ENCODE results near the gene IL4R.
"Not testable (repeated sequence)": the region's sequence is repeated elsewhere in the genome, so short reads cannot be mapped to it uniquely, and the experiment has no call there.

DNA sequence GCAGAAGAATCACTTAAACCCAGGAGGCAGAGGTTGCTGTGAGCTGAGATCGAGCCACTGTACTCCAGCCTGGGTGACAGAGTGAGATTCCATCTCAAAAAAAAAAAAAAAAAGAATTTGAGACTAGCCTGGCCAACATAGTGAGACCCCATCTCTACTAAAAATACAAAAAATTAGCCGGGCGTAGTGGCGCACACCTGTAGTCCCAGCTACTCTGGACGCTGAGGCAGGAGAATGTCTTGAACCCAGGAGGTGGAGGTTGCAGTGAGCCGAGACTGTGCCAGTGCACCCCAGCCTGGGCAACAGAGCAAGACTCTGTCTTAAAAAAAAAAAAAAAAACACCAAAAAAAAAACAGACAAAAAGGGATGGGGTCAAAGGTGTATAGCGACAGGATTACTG lies 41.1 kb upstream of the IL4R start:
- TF ChIP-seq, protein P1, sequence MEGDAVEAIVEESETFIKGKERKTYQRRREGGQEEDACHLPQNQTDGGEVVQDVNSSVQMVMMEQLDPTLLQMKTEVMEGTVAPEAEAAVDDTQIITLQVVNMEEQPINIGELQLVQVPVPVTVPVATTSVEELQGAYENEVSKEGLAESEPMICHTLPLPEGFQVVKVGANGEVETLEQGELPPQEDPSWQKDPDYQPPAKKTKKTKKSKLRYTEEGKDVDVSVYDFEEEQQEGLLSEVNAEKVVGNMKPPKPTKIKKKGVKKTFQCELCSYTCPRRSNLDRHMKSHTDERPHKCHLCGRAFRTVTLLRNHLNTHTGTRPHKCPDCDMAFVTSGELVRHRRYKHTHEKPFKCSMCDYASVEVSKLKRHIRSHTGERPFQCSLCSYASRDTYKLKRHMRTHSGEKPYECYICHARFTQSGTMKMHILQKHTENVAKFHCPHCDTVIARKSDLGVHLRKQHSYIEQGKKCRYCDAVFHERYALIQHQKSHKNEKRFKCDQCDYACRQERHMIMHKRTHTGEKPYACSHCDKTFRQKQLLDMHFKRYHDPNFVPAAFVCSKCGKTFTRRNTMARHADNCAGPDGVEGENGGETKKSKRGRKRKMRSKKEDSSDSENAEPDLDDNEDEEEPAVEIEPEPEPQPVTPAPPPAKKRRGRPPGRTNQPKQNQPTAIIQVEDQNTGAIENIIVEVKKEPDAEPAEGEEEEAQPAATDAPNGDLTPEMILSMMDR (IDR thresholded peaks at IDR 0.05) = not testable (repeated sequence)
- not testable (repeated sequence) for TF ChIP-seq POLR2A, EP300 (IDR thresholded peaks at IDR 0.05)
